ENCODE measurements around the gene CA6.

DNA sequence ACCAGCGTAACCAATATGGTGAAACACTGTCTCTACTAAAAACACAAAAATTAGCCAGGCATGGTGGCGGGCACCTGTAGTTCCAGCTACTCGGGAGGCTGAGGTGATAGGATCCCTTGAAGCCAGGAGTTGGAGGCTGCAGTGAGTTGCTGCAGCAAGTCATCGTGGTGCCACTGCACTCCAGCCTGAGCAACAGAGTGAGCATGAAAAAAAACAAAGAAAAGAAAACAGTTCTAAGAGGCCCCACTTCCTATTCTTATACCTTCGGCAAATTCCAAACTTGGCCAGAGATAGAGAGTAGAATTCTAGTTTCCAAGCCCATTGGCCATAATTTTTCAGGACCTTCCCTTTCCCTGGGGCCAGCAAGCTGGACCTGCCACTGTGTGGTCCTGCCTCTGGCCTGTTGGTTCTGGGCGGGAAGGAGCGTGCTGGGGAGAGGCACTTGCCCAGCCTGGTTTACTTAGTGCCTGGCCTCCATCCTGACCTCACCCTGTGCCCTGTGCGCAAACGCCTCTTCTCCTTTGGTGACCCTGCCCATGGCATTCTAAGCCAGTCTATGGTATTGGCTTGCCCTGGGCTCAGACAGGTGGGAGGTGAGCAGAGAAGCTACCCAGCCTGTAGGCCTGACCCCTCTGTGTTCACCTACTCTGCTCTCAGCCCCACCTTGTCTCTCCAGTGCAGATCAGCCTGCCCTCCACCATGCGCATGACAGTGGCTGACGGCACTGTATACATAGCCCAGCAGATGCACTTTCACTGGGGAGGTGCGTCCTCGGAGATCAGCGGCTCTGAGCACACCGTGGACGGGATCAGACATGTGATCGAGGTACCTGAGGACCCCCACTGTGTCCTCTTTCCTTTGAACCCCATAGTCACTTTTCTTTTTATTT, 11.0 kb downstream of the CA6 start:
- TF ChIP-seq RFX5 (IDR thresholded peaks at IDR 0.05; ENCODE audit: borderline replicate concordance, low read depth, low read length) (no peak), ZNF274 (IDR thresholded peaks at IDR 0.05; ENCODE audit: borderline replicate concordance, extremely low read depth, low read length) (no peak), CREB1 (IDR thresholded peaks at IDR 0.05) (no peak), TEAD4 (IDR thresholded peaks at IDR 0.05; ENCODE audit: low read depth, low read length) (no peak), TCF12 (IDR thresholded peaks at IDR 0.05; ENCODE audit: low read depth, low read length) (no peak), POLR2A (IDR thresholded peaks at IDR 0.05; ENCODE audit: control extremely low read depth in 1 of 2, low read depth in 2 of 2, low read length in 2 of 2) (no peak), EZH2 (IDR thresholded peaks at IDR 0.05; ENCODE audit: low read depth, low read length, severe bottlenecking) (no peak), SUZ12 (IDR thresholded peaks at IDR 0.05; ENCODE audit: low read length) (no peak), TAF1 (IDR thresholded peaks at IDR 0.05; ENCODE audit: low read depth, low read length) (no peak), POLR2AphosphoS5 (IDR thresholded peaks at IDR 0.05; ENCODE audit: low read depth, low read length) (no peak)
- TF ChIP-seq, protein P1, sequence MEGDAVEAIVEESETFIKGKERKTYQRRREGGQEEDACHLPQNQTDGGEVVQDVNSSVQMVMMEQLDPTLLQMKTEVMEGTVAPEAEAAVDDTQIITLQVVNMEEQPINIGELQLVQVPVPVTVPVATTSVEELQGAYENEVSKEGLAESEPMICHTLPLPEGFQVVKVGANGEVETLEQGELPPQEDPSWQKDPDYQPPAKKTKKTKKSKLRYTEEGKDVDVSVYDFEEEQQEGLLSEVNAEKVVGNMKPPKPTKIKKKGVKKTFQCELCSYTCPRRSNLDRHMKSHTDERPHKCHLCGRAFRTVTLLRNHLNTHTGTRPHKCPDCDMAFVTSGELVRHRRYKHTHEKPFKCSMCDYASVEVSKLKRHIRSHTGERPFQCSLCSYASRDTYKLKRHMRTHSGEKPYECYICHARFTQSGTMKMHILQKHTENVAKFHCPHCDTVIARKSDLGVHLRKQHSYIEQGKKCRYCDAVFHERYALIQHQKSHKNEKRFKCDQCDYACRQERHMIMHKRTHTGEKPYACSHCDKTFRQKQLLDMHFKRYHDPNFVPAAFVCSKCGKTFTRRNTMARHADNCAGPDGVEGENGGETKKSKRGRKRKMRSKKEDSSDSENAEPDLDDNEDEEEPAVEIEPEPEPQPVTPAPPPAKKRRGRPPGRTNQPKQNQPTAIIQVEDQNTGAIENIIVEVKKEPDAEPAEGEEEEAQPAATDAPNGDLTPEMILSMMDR (IDR thresholded peaks at IDR 0.05; ENCODE audit: control extremely low read depth in 1 of 3, insufficient read depth in 1 of 3, low read depth in 1 of 3, low read length in 3 of 3), result no peak
- TF ChIP-seq, protein P2, sequence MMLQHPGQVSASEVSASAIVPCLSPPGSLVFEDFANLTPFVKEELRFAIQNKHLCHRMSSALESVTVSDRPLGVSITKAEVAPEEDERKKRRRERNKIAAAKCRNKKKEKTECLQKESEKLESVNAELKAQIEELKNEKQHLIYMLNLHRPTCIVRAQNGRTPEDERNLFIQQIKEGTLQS (IDR thresholded peaks at IDR 0.05; ENCODE audit: insufficient read depth, low read depth, low read length), result no peak
- TF ChIP-seq, protein P3, sequence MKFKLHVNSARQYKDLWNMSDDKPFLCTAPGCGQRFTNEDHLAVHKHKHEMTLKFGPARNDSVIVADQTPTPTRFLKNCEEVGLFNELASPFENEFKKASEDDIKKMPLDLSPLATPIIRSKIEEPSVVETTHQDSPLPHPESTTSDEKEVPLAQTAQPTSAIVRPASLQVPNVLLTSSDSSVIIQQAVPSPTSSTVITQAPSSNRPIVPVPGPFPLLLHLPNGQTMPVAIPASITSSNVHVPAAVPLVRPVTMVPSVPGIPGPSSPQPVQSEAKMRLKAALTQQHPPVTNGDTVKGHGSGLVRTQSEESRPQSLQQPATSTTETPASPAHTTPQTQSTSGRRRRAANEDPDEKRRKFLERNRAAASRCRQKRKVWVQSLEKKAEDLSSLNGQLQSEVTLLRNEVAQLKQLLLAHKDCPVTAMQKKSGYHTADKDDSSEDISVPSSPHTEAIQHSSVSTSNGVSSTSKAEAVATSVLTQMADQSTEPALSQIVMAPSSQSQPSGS (IDR thresholded peaks at IDR 0.05; ENCODE audit: low read length), result no peak
